Measurements from ENCODE around the gene CCDC32.
A peak's percentile ranks its signal among the peaks of the same experiment; 100 is the strongest.

The CCDC32 gene

GRCh38 chr15:40511472-40512133 is 53.2 kb downstream of the CCDC32 start:
- DNase-seq = peak; percentile 31

GRCh38 chr15:40511093-40511471 is 53.8 kb downstream of the CCDC32 start:
- DNase-seq = peak; percentile 3

DNA sequence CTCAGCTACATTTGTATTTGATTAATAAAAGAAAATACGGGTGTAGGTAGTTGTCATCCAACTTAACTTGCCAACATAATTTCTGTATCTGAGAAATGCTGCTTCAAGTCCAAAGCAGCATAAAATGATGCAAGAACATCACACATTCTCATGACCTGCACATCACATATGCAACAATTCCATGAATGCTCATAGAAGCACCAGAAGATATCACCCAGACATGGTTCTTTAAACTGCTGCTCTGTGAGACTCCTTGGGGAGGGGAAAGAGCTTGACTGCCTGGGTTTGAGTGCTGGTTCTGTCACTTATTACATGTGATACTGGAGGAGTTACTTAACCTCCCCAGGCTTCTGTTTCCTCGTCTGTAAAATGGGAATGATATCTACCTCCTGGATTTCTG is 54.6 kb downstream of the CCDC32 start:
- no peak for DNase-seq

DNA sequence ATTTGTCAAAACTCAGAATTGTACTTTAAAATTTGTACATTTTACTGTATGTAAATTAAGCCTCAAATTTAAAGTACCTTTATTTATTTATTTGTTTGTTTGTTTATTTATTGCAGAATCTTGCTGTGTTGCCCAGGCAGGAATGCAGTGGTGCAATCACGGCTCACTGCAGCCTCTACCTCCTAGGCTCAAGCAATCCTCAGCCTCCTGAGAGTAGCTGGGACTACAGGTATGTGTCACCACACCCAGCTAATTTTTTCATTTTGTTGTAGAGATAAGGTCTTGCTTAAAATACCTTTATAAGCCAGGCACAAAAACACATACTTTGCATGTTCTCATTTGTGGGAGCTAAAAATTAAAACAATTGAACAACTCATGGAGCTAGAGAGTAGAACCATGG is 56.6 kb downstream of the CCDC32 start:
- DNase-seq = no peak

- DNase-seq = peak; percentile 68
These were observed 57.8 kb downstream of the CCDC32 start for GRCh38 chr15:40506964-40507571.

Measured in midbrain (tissue), 1 donor.